Fibroblast of mammary gland (primary cell): ENCODE results near the gene DRD3.

Experiments used
- DNase-seq: peaks from one replicate; pipeline ENCODE4 v3.0.0-alpha.2; 2010; ENCODE audit warnings: low read depth
- H3K4me3 ChIP-seq: 2 replicates; pipeline ENCODE4 v1.5.1; 2011; ENCODE audit warnings: low read depth, mild to moderate bottlenecking, low read length, moderate library complexity; ENCODE audit not compliant: control insufficient read depth
- TF ChIP-seq, protein P1 (sequence below): conservative IDR thresholded peaks from 2 replicates; pipeline ENCODE4 v1.5.1; 2011; ENCODE audit warnings: low read depth, low read length, inconsistent platforms; ENCODE audit not compliant: control insufficient read depth, insufficient read depth

Gene DRD3

DNA sequence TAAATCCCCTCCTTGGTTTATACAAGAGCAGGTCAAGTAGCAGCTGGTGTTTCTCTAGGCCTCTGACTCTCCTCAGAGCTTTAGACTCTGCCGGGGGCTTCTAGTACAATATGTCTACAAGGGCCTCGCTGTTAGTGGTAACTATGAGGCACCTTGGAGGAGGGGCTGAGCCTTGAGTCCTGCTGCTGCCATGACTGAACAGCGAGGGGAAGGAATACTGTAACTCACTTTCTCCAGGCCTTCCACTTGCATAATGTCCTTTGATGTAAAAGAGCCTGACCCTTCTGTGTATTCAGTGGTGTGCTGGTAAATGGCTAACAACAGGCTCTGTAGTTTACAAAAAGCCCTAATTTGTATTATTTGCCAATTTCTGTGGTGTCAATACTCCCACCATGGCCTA, 27.8 kb downstream of the DRD3 start:
- H3K4me3 ChIP-seq, result no peak overlapping the region
- TF ChIP-seq, protein P1, sequence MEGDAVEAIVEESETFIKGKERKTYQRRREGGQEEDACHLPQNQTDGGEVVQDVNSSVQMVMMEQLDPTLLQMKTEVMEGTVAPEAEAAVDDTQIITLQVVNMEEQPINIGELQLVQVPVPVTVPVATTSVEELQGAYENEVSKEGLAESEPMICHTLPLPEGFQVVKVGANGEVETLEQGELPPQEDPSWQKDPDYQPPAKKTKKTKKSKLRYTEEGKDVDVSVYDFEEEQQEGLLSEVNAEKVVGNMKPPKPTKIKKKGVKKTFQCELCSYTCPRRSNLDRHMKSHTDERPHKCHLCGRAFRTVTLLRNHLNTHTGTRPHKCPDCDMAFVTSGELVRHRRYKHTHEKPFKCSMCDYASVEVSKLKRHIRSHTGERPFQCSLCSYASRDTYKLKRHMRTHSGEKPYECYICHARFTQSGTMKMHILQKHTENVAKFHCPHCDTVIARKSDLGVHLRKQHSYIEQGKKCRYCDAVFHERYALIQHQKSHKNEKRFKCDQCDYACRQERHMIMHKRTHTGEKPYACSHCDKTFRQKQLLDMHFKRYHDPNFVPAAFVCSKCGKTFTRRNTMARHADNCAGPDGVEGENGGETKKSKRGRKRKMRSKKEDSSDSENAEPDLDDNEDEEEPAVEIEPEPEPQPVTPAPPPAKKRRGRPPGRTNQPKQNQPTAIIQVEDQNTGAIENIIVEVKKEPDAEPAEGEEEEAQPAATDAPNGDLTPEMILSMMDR, result no peak
- DNase-seq, result no peak

GRCh38 chr3:114147251-114147650, 31.6 kb downstream of the DRD3 start:
- DNase-seq, result no peak
- TF ChIP-seq, protein P1, result no peak
- no peak overlapping the region for H3K4me3 ChIP-seq

DNA sequence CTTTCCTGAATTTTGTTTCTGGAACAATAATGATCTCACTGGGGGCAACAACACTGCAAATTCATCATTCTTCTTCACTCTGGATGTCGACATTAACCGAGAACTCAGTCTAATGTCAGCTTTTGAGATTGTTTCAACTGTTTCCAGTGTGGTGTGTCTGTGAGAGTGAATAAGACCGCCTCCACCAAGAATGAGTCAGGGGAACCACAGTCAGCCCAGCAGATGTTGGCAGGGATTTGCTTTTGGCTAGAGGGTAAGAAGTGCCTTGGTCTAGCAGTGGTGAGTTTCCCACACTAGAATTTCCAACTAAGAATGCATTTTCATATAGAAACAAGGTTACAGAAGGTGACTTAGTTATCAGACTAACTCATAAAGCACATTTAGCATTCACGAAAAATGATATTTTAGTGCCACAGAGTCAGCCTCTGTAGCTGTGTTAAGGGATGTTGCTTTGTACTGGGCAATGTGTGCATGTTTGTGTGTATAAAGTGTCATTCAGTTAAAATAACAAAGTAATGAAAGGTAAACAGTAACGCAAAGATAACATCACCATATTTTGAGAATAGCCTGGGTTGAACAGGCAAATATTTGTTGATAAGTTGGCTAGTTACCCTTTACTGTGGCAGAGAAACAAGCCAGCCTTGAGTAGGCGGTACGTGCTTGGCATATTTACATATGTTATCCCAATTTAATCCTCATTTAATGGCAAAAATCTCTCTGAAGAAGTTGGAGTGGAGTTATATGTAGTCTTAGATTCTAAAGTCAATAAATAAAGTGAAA, 33.8 kb downstream of the DRD3 start:
- DNase-seq, result peak; percentile 96
- TF ChIP-seq, protein P1, result no peak
- H3K4me3 ChIP-seq, result no peak overlapping the region

- TF ChIP-seq, protein P1, result no peak
- no peak overlapping the region for H3K4me3 ChIP-seq
- DNase-seq, result no peak
These were observed 35.0 kb downstream of the DRD3 start for GRCh38 chr3:114143817-114144216.

GRCh38 chr3:114139836-114140235, 39.0 kb downstream of the DRD3 start:
- H3K4me3 ChIP-seq, result no peak overlapping the region
- no peak for DNase-seq
- TF ChIP-seq, protein P1, result no peak

GRCh38 chr3:114133947-114134346, 44.9 kb downstream of the DRD3 start:
- no peak for DNase-seq
- H3K4me3 ChIP-seq, result no peak overlapping the region
- TF ChIP-seq, protein P1, result no peak
